ENCODE measurements around the gene COMMD1. TPM values are rescaled to one million over a fixed set of nuclear protein-coding genes. Genes with fewer than 3 reads are reported as not detected.
"Not testable (repeated sequence)": the region's sequence is repeated elsewhere in the genome, so short reads cannot be mapped to it uniquely, and the experiment has no call there.

Gene COMMD1
- 100 to 1,000 TPM in 2 of 4 donors, 10 to 100 TPM in 2; 76.0 to 132 (median 100) TPM for total RNA-seq

GRCh38 chr2:61905372-61906185 is at the start of gene COMMD1:
Gene COMMD1, plus strand, starts transcription at chr2:61905674. Its CDS starts 5 bp downstream, at chr2:61905679.
- H3K36me3 ChIP-seq: no peaks in the 10 kb centered on the region
- no peaks in the 10 kb centered on the region for H3K27me3 ChIP-seq
- TF ChIP-seq POLR2A (IDR thresholded peaks at IDR 0.05) (peak; percentile 40 to 82), CTCF (IDR thresholded peaks at IDR 0.05) (peak in 1 of 6 experiments; percentile 7)
- no peaks in the 10 kb centered on the region for H3K9me3 ChIP-seq
- peak within 1 kb of the TSS; percentile 66 to 87 (median 69) for H3K4me3 ChIP-seq (replicated peaks in 1 of 3)
- intact Hi-C loops (cut with DNase I): no loop called here
- 1 to 2% methylated on average over 13 to 33 of the region's 33 CpGs for WGBS, 2 donors
- H3K4me1 ChIP-seq: peaks cover 14 to 16% of the 10 kb centered on the region in 2 donors
- peak within 1 kb of the TSS; percentile 60 to 78 (median 63) for H3K27ac ChIP-seq
- DNase-seq: peak; percentile 80 to 83

GRCh38 chr2:61857224-61857623 is 48.2 kb upstream of the COMMD1 start:
- peaks cover 10% of the 10 kb centered on the region in 2 donors for H3K4me1 ChIP-seq
- TF ChIP-seq POLR2A (IDR thresholded peaks at IDR 0.05): no peak
- TF ChIP-seq CTCF (IDR thresholded peaks at IDR 0.05): no peak
- no peak overlapping the region for H3K27ac ChIP-seq
- 76 to 80% methylated on average over 3 of the region's 3 CpGs for WGBS, 2 donors
- intact Hi-C loops (cut with DNase I): no loop called here
- DNase-seq: no peak
- H3K27me3 ChIP-seq: no peaks in the 10 kb centered on the region
- H3K9me3 ChIP-seq: no peaks in the 10 kb centered on the region
- no peaks in the 10 kb centered on the region for H3K36me3 ChIP-seq
- no peak overlapping the region for H3K4me3 ChIP-seq (replicated peaks in 1 of 3)

- intact Hi-C loops (cut with DNase I): no loop called here
Observed at GRCh38 chr2:61862085-61862484, 43.4 kb upstream of the COMMD1 start.

GRCh38 chr2:61866482-61867089 is 38.9 kb upstream of the COMMD1 start:
- H3K27ac ChIP-seq; H3K4me3 ChIP-seq (replicated peaks in 1 of 3); H3K27me3 ChIP-seq; DNase-seq; H3K4me1 ChIP-seq; H3K9me3 ChIP-seq; intact Hi-C loops (cut with DNase I): not testable (repeated sequence)
- H3K36me3 ChIP-seq: peaks cover 53 to 54% of the 10 kb centered on the region in 2 donors
- 98% methylated on average over 14 of the region's 14 CpGs for WGBS, 2 donors

More at GRCh38 chr2:61862085-61862484, 43.4 kb upstream of the COMMD1 start:
- Histone ChIP-seq H3K4me3 (replicated peaks in 1 of 3) (no peak overlapping the region), H3K36me3 (peaks cover 14 to 16% of the 10 kb centered on the region in 2 donors), H3K4me1 (no peaks in the 10 kb centered on the region), H3K9me3 (no peaks in the 10 kb centered on the region), H3K27me3 (no peaks in the 10 kb centered on the region), H3K27ac (no peak overlapping the region)
- no peak for DNase-seq
- WGBS, 2 donors: 94 to 96% methylated on average over 5 of the region's 5 CpGs
- TF ChIP-seq POLR2A (IDR thresholded peaks at IDR 0.05): no peak
- TF ChIP-seq CTCF (IDR thresholded peaks at IDR 0.05): no peak

- H3K4me3 ChIP-seq (replicated peaks in 1 of 3): no peak overlapping the region
- H3K27me3 ChIP-seq: no peaks in the 10 kb centered on the region
- 93 to 97% methylated on average over 1 of the region's 1 CpG for WGBS, 2 donors
- H3K9me3 ChIP-seq: no peaks in the 10 kb centered on the region
- TF ChIP-seq POLR2A (IDR thresholded peaks at IDR 0.05): no peak
- no peak for TF ChIP-seq CTCF (IDR thresholded peaks at IDR 0.05)
- H3K27ac ChIP-seq: no peak overlapping the region
- DNase-seq: no peak
- H3K36me3 ChIP-seq: peaks cover 83 to 85% of the 10 kb centered on the region in 2 donors
- intact Hi-C loops (cut with DNase I): no loop called here
- H3K4me1 ChIP-seq: no peaks in the 10 kb centered on the region
Observed at GRCh38 chr2:61876400-61876799, 29.1 kb upstream of the COMMD1 start.

All from thyroid gland (tissue), 4 donors.